Neutrophil (primary cell): ENCODE measurements around the gene GCK.

Source experiments
- H3K27ac ChIP-seq: fragments of 200-600 bp; sonication (generic); 2 replicates; pipeline ENCODE4 v1.5.1; 2016; ENCODE audit warnings: mild to moderate bottlenecking, moderate library complexity
- H3K27me3 ChIP-seq: fragments of 200-600 bp; sonication (generic); 2 replicates; pipeline ENCODE4 v1.6.0; 2016; ENCODE audit warnings: mild to moderate bottlenecking
- H3K36me3 ChIP-seq: fragments of 200-600 bp; sonication (generic); 2 replicates; pipeline ENCODE4 v1.5.1; 2017
- H3K4me1 ChIP-seq, 2 experiments: fragments of 200-600 bp in 1 of 2; sonication (generic) in 1 of 2; 1 replicate in 1 of 2; 2 replicates in 1 of 2; pipeline versions ENCODE4 v1.5.1 to v1.6.1; 2013 to 2016; ENCODE audit warnings: low read depth in 1 of 2, low read length in 1 of 2, mild to moderate bottlenecking in 1 of 2, moderate library complexity in 1 of 2; ENCODE audit not compliant: control insufficient read depth in 1 of 2, insufficient read depth in 1 of 2
- H3K4me3 ChIP-seq, 2 experiments: fragments of 200-600 bp in 1 of 2; sonication (generic) in 1 of 2; 1 replicate in 1 of 2; 2 replicates in 1 of 2; pipeline ENCODE4 v1.5.1; 2013 to 2016; ENCODE audit warnings: low read depth in 1 of 2, low read length in 1 of 2, mild to moderate bottlenecking in 1 of 2, moderate library complexity in 1 of 2
- H3K9me3 ChIP-seq: fragments of 200-600 bp; sonication (generic); 2 replicates; pipeline ENCODE4 v1.5.1; 2016
- TF ChIP-seq, protein P1 (sequence below): fragments of 200-600 bp; sonication (generic); IDR thresholded peaks from 2 replicates; pipeline ENCODE4 v1.5.1; 2016; ENCODE audit warnings: antibody characterized with exemption

Gene GCK

DNA sequence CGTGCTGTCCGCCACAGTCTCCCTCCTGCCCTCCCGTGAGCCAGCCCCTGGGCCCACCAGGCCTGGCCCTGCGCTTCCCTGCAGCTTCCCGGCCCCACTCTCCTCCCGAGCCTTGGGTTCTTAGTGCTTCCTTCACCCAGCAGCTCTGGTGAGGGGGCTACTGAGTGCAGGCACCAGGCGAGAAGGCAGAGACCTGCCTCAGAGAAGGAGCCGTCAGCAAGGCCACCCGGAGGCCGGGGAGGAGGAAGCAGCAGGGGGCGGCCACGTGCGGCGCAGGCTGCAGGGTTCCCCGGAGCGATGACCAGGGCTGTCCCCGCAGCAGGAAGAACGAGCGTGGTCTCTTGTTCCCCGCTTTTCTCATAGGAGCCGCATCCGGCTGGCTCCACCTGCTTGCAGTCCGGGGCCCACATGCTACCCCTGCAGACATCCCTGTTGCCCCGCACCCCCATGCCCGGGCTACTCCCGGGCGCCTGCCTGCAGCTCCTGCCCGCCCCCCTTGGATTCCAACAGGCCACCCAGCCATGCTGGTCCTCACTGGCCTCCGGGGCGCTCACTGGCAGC, 32.1 kb upstream of the GCK start:
- TF ChIP-seq, protein P1, sequence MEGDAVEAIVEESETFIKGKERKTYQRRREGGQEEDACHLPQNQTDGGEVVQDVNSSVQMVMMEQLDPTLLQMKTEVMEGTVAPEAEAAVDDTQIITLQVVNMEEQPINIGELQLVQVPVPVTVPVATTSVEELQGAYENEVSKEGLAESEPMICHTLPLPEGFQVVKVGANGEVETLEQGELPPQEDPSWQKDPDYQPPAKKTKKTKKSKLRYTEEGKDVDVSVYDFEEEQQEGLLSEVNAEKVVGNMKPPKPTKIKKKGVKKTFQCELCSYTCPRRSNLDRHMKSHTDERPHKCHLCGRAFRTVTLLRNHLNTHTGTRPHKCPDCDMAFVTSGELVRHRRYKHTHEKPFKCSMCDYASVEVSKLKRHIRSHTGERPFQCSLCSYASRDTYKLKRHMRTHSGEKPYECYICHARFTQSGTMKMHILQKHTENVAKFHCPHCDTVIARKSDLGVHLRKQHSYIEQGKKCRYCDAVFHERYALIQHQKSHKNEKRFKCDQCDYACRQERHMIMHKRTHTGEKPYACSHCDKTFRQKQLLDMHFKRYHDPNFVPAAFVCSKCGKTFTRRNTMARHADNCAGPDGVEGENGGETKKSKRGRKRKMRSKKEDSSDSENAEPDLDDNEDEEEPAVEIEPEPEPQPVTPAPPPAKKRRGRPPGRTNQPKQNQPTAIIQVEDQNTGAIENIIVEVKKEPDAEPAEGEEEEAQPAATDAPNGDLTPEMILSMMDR, result no peak
- peaks cover 1% of the 10 kb centered on the region for H3K27me3 ChIP-seq
- H3K4me1 ChIP-seq, result no peaks in the 10 kb centered on the region
- no peak overlapping the region for H3K4me3 ChIP-seq
- H3K36me3 ChIP-seq, result no peaks in the 10 kb centered on the region
- no peak overlapping the region for H3K27ac ChIP-seq
- H3K9me3 ChIP-seq, result no peaks in the 10 kb centered on the region

DNA sequence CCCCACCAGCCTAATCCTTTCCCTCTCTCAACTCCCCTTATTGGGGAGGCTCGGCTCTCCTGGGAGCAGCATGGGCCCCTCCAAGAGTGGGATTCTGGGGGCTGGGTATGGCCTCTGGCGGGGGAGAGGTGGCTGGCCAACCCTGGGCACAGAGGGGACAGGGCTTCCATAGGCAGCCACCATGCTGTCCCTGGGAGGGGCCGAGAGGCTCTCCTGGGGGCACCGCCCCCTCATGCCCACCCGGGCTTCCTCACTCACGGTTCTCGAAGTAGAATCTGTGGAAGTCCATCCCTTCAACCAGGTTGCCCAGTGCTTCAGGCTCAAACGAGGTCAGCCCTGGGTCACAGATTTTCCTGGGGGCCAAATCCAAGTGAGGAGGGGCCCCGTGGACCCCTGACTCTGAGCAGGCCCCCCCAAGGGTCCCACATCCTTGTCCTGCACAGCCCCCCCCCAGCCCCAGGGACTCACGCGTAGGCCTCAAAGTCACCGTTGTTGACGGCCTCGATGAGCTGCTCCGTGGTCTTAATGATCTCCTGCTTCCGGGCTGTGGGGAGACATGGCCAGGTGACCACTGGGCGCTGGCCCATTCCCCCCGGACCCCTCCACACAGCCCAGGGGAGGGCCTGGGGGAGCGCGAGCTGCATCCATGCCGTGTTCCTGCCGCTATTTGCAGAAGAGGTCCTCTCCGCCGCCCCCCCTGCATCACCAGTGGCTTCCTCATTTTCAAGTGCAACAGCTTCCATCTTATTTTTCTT, 31.3 kb upstream of the GCK start:
- no peak overlapping the region for H3K27ac ChIP-seq
- H3K4me3 ChIP-seq, result no peak overlapping the region
- TF ChIP-seq, protein P1, result no peak

DNA sequence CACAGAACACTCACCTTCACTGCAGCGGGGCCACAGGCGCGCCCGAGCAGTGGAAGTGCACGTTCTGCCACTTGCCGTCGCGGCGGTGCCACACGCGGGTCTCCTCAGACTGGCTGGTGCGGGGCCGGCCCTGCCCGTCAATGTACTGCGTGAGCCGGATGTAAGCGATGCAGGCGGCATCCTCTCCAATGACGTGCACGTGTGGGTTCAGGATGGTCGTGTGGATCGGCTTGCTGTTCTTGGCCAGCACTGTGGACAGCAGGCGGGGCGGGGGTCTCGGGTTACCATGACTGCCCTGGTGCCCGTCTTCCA, 30.8 kb upstream of the GCK start:
- H3K9me3 ChIP-seq, result no peaks in the 10 kb centered on the region
- H3K36me3 ChIP-seq, result peaks cover 5% of the 10 kb centered on the region
- H3K4me3 ChIP-seq, result no peak overlapping the region
- H3K4me1 ChIP-seq, result no peaks in the 10 kb centered on the region
- TF ChIP-seq, protein P1, result no peak
- H3K27me3 ChIP-seq, result no peaks in the 10 kb centered on the region
- no peak overlapping the region for H3K27ac ChIP-seq

More for the DNA sequence above, 31.3 kb upstream of the GCK start:
- H3K27me3 ChIP-seq, result no peaks in the 10 kb centered on the region
- H3K9me3 ChIP-seq, result no peaks in the 10 kb centered on the region
- H3K36me3 ChIP-seq, result no peaks in the 10 kb centered on the region
- H3K4me1 ChIP-seq, result no peaks in the 10 kb centered on the region

DNA sequence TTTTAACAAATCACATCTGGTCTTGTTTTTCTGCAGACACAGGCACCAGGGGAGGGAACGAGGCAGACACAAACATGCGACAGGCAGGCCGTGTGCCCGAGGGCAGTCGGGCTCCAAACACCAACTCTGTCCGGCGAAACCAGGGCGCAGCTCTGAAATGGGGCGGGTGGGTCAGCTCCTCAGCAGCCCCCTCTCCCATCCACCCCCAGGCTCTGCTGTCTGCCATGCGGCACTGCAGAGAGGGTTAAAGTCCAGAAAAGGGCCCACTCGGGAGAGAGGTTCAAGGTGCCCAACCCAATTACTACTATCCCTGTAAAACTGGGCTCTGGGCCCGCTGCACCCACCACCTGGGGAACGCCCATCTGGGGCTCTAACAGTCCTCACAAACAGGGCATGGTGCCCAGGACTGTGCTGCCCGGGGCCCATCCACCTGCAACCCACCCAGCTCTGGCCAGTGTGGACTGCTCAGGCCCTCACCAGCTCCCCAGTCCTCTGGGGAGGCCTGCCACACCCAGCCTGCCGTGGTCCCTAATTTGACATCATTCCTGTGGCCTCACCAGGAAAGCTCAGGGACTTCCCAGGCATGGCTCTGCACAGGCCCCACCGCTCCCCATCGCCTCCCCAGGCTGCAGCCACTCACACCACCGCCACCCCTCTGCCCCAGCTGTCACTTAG, 30.3 kb upstream of the GCK start:
- no peaks in the 10 kb centered on the region for H3K9me3 ChIP-seq
- no peak overlapping the region for H3K27ac ChIP-seq
- H3K4me1 ChIP-seq, result no peaks in the 10 kb centered on the region
- H3K4me3 ChIP-seq, result no peak overlapping the region
- H3K36me3 ChIP-seq, result peaks cover 10% of the 10 kb centered on the region
- H3K27me3 ChIP-seq, result no peaks in the 10 kb centered on the region
- TF ChIP-seq, protein P1, result no peak

DNA sequence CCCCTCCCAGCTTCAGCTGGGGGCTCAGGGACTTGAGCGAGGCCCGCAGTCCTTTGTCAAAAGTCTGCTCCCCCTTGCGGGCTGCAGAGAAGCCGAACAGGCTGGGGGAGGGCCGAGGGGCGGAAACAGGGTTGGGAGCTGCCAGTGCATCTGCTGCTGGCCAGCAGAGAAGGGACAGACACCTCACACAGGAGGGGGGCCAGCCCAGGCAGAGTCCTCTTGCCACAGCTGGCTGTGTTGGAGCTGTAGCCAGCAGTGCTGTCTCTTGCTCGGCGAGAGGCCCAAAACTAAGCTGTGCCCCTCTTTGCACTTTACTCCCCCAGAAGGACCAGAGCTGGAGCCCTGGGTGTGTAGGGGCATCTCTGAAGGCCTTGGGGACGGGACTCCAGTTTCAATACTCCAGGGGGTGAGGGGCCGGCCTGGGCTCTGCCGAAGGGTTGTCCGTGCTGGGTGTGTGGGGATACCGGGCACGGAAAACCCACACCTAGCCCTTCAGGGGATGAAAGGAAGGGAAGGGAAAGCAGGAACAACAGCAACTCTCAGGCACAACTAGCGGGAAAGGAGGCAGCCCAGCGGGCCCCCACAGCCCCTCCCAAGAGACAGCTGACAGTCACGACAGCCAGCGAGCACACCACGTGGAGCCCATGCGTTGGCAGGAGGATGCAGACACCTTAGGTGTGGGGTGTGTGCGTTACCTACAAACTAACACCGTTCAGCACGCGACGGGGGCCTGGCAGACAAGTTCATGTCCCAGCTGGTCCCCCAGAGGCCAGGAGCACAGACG, 29.4 kb upstream of the GCK start:
- H3K4me3 ChIP-seq, result no peak overlapping the region
- no peaks in the 10 kb centered on the region for H3K4me1 ChIP-seq
- no peaks in the 10 kb centered on the region for H3K9me3 ChIP-seq
- H3K27me3 ChIP-seq, result no peaks in the 10 kb centered on the region
- no peak overlapping the region for H3K27ac ChIP-seq
- TF ChIP-seq, protein P1, result no peak
- H3K36me3 ChIP-seq, result peaks cover 19% of the 10 kb centered on the region
